Activated CD4-positive, alpha-beta T cell treated with anti-CD3 and anti-CD28 coated beads for 36 hours (primary cell): ENCODE results near the gene SEMA4D. TPM values are rescaled to one million over a fixed set of nuclear protein-coding genes. Genes with fewer than 3 reads are reported as not detected.
A peak's percentile ranks its signal among the peaks of the same experiment; 100 is the strongest.

Experiments used
- ATAC-seq: fragments of 200-7000 bp; cut with Tn5 transposase; one replicate; pipeline ENCODE4 v1.10.0; 2021; ENCODE audit warnings: mild to moderate bottlenecking, moderate library complexity
- CTCF ChIA-PET: fragments of 350-600 bp; sonication (Branson Sonifier 250); formaldehyde crosslinking; loops from one replicate; lab custom pipeline; 2021; ENCODE audit warnings: antibody characterized with exemption; lab: Charles Lee
- POLR2A ChIA-PET: fragments of 350-600 bp; sonication (Branson Sonifier 250); formaldehyde crosslinking; loops from one replicate; lab custom pipeline; 2021; ENCODE audit warnings: antibody characterized with exemption, inconsistent platforms; lab: Charles Lee
- DNase-seq: peaks from one replicate; pipeline ENCODE4 v3.0.0-alpha.2; 2020
- H3K27ac Mint-ChIP-seq: one replicate; pipeline ENCODE4 v1.8.0; 2021; ENCODE audit warnings: mixed read lengths
- H3K27me3 Mint-ChIP-seq: one replicate; pipeline ENCODE4 v1.8.0; 2021; ENCODE audit warnings: mixed read lengths
- H3K36me3 Mint-ChIP-seq: one replicate; pipeline ENCODE4 v1.8.0; 2021; ENCODE audit warnings: low read depth, mixed read lengths
- H3K4me1 Mint-ChIP-seq: one replicate; pipeline ENCODE4 v1.8.0; 2021; ENCODE audit warnings: mixed read lengths
- H3K4me3 Mint-ChIP-seq: one replicate; pipeline ENCODE4 v1.8.0; 2021; ENCODE audit warnings: mild to moderate bottlenecking, moderate library complexity, mixed read lengths
- H3K9me3 Mint-ChIP-seq: one replicate; pipeline ENCODE4 v1.8.0; 2021; ENCODE audit warnings: low read depth, mixed read lengths
- intact Hi-C, 2 experiments: fragments of 100-400 bp; cut with DNase I in 1 of 2; cut with micrococcal nuclease in 1 of 2; formaldehyde crosslinking; loops; one replicate each; pipeline versions ENCODE4 v1.14.2 to v1.15.1; 2022 to 2024; cut with DNase I, micrococcal nuclease
- total RNA-seq, 2 experiments: library from RNA; stranded (reverse); gene quantifications; one replicate each; pipeline ENCODE4 v1.2.3, GENCODE V29; 2021

Gene SEMA4D
- total RNA-seq, 2 experiments from 2014 or later = 215 to 226 TPM

DNA sequence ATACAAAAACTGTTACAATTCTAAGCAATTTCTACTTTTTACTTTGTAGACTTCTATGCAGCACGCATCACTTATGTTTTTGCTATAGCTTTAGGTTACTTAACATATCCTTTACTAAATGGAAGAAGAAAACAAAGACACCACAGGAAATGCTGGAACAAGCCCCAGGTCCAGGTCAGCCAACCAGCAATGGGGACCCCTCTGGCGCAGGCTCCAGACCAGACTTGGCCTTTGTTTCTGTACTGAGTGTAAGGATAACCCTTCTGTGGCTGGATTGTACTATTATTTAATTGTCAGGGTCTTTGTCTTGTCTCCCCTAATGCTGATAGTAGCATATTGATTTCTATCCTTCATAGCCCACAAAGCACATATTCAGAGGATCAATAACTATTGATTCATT, 4.2 kb downstream of the SEMA4D start:
- no peaks in the 10 kb centered on the region for H3K9me3 Mint-ChIP-seq
- no peak for DNase-seq
- peak overlapping the region; percentile 89 for H3K4me3 Mint-ChIP-seq
- intact Hi-C loops = no loop called here
- H3K4me1 Mint-ChIP-seq = peaks cover 77% of the 10 kb centered on the region
- CTCF ChIA-PET = interaction anchor here (0.7 to 1.5 kb wide), 3 partner anchors 9 to 64 kb away, joined by 3 to 5 read pairs (median 4); no protein-coding TSS in a partner anchor
- no peak for ATAC-seq
- peak overlapping the region; percentile 74 for H3K27ac Mint-ChIP-seq
- POLR2A ChIA-PET = no interaction called here
- peaks cover 49% of the 10 kb centered on the region for H3K36me3 Mint-ChIP-seq
- no peaks in the 10 kb centered on the region for H3K27me3 Mint-ChIP-seq

DNA sequence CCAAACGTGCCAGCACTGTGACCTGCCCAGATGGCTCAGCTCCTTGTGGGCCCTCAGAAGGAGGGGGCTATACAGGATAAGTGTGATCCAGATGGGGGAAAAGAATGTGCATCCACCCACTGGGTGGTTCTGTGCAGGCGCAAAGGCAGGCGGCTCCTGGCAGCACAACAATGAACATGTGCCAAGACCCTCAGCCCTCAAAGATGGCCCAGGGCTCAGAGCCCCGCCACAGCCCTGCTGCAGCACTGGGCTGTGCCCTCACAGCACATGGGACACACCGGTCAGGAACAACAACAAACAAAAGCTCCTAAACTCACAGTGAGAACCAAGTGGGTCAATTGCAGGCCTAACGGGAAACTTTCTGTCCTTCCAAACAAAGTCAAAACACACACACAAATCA, 4.7 kb downstream of the SEMA4D start:
- POLR2A ChIA-PET = no interaction called here
- H3K27ac Mint-ChIP-seq = peak overlapping the region; percentile 74

GRCh38 chr9:89492586-89492985, 5.3 kb downstream of the SEMA4D start:
- H3K36me3 Mint-ChIP-seq = peaks cover 55% of the 10 kb centered on the region
- peaks cover 2% of the 10 kb centered on the region for H3K9me3 Mint-ChIP-seq
- H3K27ac Mint-ChIP-seq = peak overlapping the region; percentile 74
- no peak for DNase-seq
- ATAC-seq = no peak
- intact Hi-C loops = no loop called here
- H3K4me1 Mint-ChIP-seq = peaks cover 80% of the 10 kb centered on the region
- peak overlapping the region; percentile 89 for H3K4me3 Mint-ChIP-seq
- H3K27me3 Mint-ChIP-seq = no peaks in the 10 kb centered on the region
- POLR2A ChIA-PET = interaction anchor here (0.6 kb wide), 1 partner anchor 23 kb away, joined by 3 read pairs; no protein-coding TSS in a partner anchor
- CTCF ChIA-PET = interaction anchor here (1.5 to 2.4 kb wide), 2 partner anchors 56 to 63 kb away, joined by 5 to 11 read pairs; no protein-coding TSS in a partner anchor

More for the DNA sequence above, 4.7 kb downstream of the SEMA4D start:
- H3K9me3 Mint-ChIP-seq = no peaks in the 10 kb centered on the region
- peaks cover 50% of the 10 kb centered on the region for H3K36me3 Mint-ChIP-seq
- no peak for ATAC-seq
- no peak for DNase-seq
- intact Hi-C loops = no loop called here
- no peaks in the 10 kb centered on the region for H3K27me3 Mint-ChIP-seq
- CTCF ChIA-PET = interaction anchor here (0.7 to 1.5 kb wide), 3 partner anchors 9 to 64 kb away, joined by 3 to 5 read pairs (median 4); no protein-coding TSS in a partner anchor
- peaks cover 76% of the 10 kb centered on the region for H3K4me1 Mint-ChIP-seq
- peak overlapping the region; percentile 89 for H3K4me3 Mint-ChIP-seq

DNA sequence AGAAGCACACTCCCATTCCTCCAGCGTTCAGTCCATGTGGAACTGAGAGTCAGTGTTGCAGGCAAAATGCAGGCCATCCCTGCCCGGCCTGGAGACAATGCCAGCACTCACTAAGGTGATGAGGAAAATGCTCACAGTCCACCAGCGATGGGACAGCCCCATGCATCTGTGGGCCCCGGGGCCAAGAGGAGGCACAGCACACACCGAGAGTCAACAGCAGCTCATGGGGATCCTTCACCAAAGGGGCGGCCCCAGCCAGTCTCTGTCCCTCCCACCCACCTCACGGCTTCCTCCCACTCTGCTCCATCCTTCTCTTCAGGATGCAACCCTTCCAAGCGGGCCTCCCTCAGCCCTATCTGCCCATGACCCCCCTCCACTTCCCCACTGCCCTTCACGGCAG, 6.2 kb downstream of the SEMA4D start:
- Mint-ChIP-seq H3K9me3 (peaks cover 2% of the 10 kb centered on the region), H3K27ac (peak overlapping the region; percentile 74), H3K4me3 (peak overlapping the region; percentile 51), H3K36me3 (peaks cover 51% of the 10 kb centered on the region), H3K27me3 (no peaks in the 10 kb centered on the region), H3K4me1 (peaks cover 89% of the 10 kb centered on the region)
- DNase-seq (peak; percentile 75), ATAC-seq (peak; percentile 82)
- POLR2A ChIA-PET = interaction anchor here (1.1 kb wide), 1 partner anchor 64 kb away, joined by 4 read pairs; no protein-coding TSS in a partner anchor
- intact Hi-C loops = loop anchor here in 1 of 2 experiments (2.0 kb wide), 1 partner anchor 71 kb away; no protein-coding TSS in a partner anchor
- CTCF ChIA-PET = interaction anchor here (0.6 to 2.4 kb wide), 5 partner anchors 9 to 194 kb away, joined by 3 to 11 read pairs (median 3); no protein-coding TSS in a partner anchor

- peaks cover 95% of the 10 kb centered on the region for H3K4me1 Mint-ChIP-seq
- intact Hi-C loops = loop anchor here in 1 of 2 experiments (2.0 to 10.0 kb wide), 2 partner anchors 69 to 1935 kb away; partner anchors contain the start of gene NFIL3
- H3K27ac Mint-ChIP-seq = peak overlapping the region; percentile 87
- no peaks in the 10 kb centered on the region for H3K27me3 Mint-ChIP-seq
- ChIA-PET CTCF (interaction anchor here (0.7 to 3.7 kb wide), 9 partner anchors 8 to 80 kb away, joined by 3 to 21 read pairs (median 4); partner anchors contain the start of gene SEMA4D), POLR2A (interaction anchor here (0.7 to 1.4 kb wide), 2 partner anchors 10 to 40 kb away, joined by 3 to 4 read pairs; no protein-coding TSS in a partner anchor)
- H3K4me3 Mint-ChIP-seq = peak overlapping the region; percentile 51
- no peak for DNase-seq
- peaks cover 4% of the 10 kb centered on the region for H3K9me3 Mint-ChIP-seq
- peak; percentile 45 for ATAC-seq
- peaks cover 52% of the 10 kb centered on the region for H3K36me3 Mint-ChIP-seq
Observed at GRCh38 chr9:89489548-89490530, 8.1 kb downstream of the SEMA4D start.

DNA sequence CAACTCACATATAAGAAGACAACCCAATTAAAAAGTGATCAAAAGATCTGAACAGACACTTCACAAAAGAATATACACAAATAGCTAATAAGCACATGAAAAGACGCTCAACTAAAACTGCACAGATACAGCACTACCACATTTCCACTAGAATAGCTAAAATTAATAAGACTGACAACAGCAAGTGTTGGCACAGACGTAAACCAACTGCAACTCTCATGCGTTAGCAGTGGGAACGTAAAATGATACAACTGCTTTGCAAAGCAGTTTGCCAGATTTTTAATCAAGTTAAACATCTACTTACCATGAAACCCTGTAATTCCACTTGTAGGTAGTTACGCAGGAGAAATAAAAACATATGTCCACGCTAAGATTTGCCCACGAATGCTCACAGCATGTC, 9.0 kb downstream of the SEMA4D start:
- ChIA-PET CTCF (interaction anchor here (1.0 to 3.7 kb wide), 6 partner anchors 11 to 79 kb away, joined by 3 to 21 read pairs (median 5); no protein-coding TSS in a partner anchor), POLR2A (interaction anchor here (1.1 kb wide), 1 partner anchor 59 kb away, joined by 3 read pairs; no protein-coding TSS in a partner anchor)
- intact Hi-C loops = loop anchor here in 1 of 2 experiments (10.0 kb wide), 1 partner anchor 1936 kb away; the partner anchor contains the start of gene NFIL3
- Mint-ChIP-seq H3K4me1 (peaks cover 94% of the 10 kb centered on the region), H3K4me3 (no peak overlapping the region), H3K27ac (peak overlapping the region; percentile 35), H3K36me3 (peaks cover 51% of the 10 kb centered on the region), H3K27me3 (no peaks in the 10 kb centered on the region), H3K9me3 (peaks cover 4% of the 10 kb centered on the region)
- ATAC-seq (no peak), DNase-seq (no peak)

- intact Hi-C loops = loop anchor here in 1 of 2 experiments (10.0 kb wide), 1 partner anchor 1937 kb away; the partner anchor contains the start of gene NFIL3
- peak overlapping the region; percentile 81 for H3K27ac Mint-ChIP-seq
- ATAC-seq = no peak
- H3K4me1 Mint-ChIP-seq = peaks cover 94% of the 10 kb centered on the region
- peaks cover 47% of the 10 kb centered on the region for H3K36me3 Mint-ChIP-seq
- ChIA-PET POLR2A (interaction anchor here (1.1 kb wide), 1 partner anchor 60 kb away, joined by 3 read pairs; no protein-coding TSS in a partner anchor), CTCF (interaction anchor here (0.6 to 3.7 kb wide), 5 partner anchors 42 to 84 kb away, joined by 3 to 21 read pairs (median 5); no protein-coding TSS in a partner anchor)
- no peak for DNase-seq
- peaks cover 4% of the 10 kb centered on the region for H3K9me3 Mint-ChIP-seq
- H3K27me3 Mint-ChIP-seq = no peaks in the 10 kb centered on the region
- H3K4me3 Mint-ChIP-seq = peak overlapping the region; percentile 11
Observed at GRCh38 chr9:89488131-89488530, 9.8 kb downstream of the SEMA4D start.

DNA sequence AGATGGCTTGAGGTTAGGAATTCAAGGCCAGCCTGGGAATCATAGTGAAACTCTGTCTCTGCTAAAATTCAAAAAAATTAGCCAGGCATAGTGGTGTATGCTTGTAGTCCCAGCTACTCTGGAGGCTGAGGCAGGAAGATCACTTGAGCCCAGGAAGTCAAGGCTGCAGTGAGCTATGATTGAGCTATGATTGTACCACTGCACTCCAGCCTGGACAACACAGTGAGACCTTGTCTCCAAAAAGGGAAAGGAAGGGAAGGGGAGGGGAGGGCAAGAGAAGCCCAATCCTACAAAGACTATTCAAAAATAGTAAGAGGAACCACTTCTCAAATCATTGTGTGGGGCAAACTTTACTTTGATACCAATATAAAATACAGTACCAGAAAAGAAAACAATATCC, 11.2 kb downstream of the SEMA4D start:
- peak overlapping the region; percentile 81 for H3K27ac Mint-ChIP-seq
- ChIA-PET POLR2A (no interaction called here), CTCF (interaction anchor here (0.9 to 4.0 kb wide), 5 partner anchors 8 to 62 kb away, joined by 3 to 29 read pairs (median 4); no protein-coding TSS in a partner anchor)
- no peak overlapping the region for H3K4me3 Mint-ChIP-seq
- H3K36me3 Mint-ChIP-seq = peaks cover 35% of the 10 kb centered on the region
- no peaks in the 10 kb centered on the region for H3K27me3 Mint-ChIP-seq
- DNase-seq = no peak
- no peak for ATAC-seq
- H3K9me3 Mint-ChIP-seq = peaks cover 4% of the 10 kb centered on the region
- H3K4me1 Mint-ChIP-seq = peaks cover 94% of the 10 kb centered on the region
- intact Hi-C loops = loop anchor here (1.0 to 10.0 kb wide), 4 partner anchors 10 to 1938 kb away; partner anchors contain the start of gene NFIL3 (in 1 of the 2)

GRCh38 chr9:89484475-89485404, 13.2 kb downstream of the SEMA4D start:
- CTCF ChIA-PET = interaction anchor here (0.6 to 4.0 kb wide), 7 partner anchors 28 to 120 kb away, joined by 3 to 29 read pairs (median 3); partner anchors contain the start of gene GADD45G
- intact Hi-C loops = loop anchor here (2.0 to 10.0 kb wide), 2 partner anchors 64 to 1940 kb away; partner anchors contain the start of gene NFIL3 (in 1 of the 2)
- H3K4me3 Mint-ChIP-seq = peak overlapping the region; percentile 79
- no peaks in the 10 kb centered on the region for H3K27me3 Mint-ChIP-seq
- DNase-seq (no peak), ATAC-seq (peak; percentile 3)
- peaks cover 4% of the 10 kb centered on the region for H3K9me3 Mint-ChIP-seq
- POLR2A ChIA-PET = interaction anchor here (1.3 kb wide), 1 partner anchor 57 kb away, joined by 3 read pairs; no protein-coding TSS in a partner anchor
- peaks cover 91% of the 10 kb centered on the region for H3K4me1 Mint-ChIP-seq
- H3K27ac Mint-ChIP-seq = peak overlapping the region; percentile 93
- peaks cover 40% of the 10 kb centered on the region for H3K36me3 Mint-ChIP-seq
